GM12865 (cell line): Measurements from ENCODE around the gene VN1R4.
"Not testable (repeated sequence)": the region's sequence is repeated elsewhere in the genome, so short reads cannot be mapped to it uniquely, and the experiment has no call there.

Source experiments
- DNase-seq: peaks from one replicate; pipeline ENCODE4 v3.0.0; 2010; ENCODE audit warnings: low read depth
- H3K4me3 ChIP-seq: 2 replicates; pipeline ENCODE4 v1.5.1; 2011; ENCODE audit warnings: mild to moderate bottlenecking, low read depth, low read length, control low read depth
- TF ChIP-seq, protein P1 (sequence below): IDR thresholded peaks from 2 replicates; pipeline ENCODE4 v1.5.1; 2011; ENCODE audit warnings: low read length, control low read depth, low read depth, inconsistent platforms; ENCODE audit not compliant: insufficient read depth; ENCODE audit errors: missing control alignments

Gene VN1R4, protein sequence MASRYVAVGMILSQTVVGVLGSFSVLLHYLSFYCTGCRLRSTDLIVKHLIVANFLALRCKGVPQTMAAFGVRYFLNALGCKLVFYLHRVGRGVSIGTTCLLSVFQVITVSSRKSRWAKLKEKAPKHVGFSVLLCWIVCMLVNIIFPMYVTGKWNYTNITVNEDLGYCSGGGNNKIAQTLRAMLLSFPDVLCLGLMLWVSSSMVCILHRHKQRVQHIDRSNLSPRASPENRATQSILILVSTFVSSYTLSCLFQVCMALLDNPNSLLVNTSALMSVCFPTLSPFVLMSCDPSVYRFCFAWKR

DNA sequence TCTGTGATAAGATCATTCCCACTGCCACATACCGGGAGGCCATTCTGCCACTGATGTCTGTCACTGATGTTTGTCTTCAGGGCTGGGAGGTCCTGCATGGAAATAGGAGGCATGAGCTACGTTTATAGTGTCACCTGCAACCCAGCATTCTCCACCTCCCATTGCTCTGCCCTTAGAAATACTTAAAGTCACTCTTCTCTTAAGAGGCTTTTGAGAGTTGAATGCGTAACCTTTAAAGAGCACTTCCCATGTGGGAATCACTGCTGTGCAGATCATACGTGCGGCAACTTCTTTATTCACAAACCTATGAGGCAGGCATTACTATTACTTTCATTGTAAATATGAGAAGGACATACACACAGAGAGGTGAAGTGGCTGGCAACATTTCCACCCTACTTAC lies at the start of gene VN1R4:
TSS of gene VN1R4 (minus strand) at position 101 of the 400 bp plus-strand sequence. CDS start at position 43, 58 bp downstream.
- not testable (repeated sequence) for H3K4me3 ChIP-seq, DNase-seq

DNA sequence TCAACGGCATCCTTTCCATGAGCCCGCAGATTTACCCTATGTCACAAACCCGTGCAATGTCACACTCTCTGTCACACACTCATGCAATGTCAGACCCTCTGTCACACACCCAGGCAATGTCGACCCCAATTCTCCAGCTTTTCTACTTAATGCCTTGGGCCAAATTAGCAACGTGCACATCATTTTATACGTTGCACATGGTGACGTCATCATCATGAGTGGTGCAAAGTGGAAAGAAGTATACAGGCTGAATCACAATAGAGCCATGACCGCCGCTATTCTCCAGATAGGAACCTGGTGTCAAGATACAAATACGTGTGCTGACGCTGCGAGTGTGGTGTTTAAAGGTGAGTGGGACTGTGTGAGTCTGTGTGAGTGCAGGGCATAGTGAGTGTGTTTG lies 44.4 kb upstream of the VN1R4 start:
- TF ChIP-seq, protein P1, sequence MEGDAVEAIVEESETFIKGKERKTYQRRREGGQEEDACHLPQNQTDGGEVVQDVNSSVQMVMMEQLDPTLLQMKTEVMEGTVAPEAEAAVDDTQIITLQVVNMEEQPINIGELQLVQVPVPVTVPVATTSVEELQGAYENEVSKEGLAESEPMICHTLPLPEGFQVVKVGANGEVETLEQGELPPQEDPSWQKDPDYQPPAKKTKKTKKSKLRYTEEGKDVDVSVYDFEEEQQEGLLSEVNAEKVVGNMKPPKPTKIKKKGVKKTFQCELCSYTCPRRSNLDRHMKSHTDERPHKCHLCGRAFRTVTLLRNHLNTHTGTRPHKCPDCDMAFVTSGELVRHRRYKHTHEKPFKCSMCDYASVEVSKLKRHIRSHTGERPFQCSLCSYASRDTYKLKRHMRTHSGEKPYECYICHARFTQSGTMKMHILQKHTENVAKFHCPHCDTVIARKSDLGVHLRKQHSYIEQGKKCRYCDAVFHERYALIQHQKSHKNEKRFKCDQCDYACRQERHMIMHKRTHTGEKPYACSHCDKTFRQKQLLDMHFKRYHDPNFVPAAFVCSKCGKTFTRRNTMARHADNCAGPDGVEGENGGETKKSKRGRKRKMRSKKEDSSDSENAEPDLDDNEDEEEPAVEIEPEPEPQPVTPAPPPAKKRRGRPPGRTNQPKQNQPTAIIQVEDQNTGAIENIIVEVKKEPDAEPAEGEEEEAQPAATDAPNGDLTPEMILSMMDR, result no peak
- H3K4me3 ChIP-seq, result no peak overlapping the region
- DNase-seq, result no peak

DNA sequence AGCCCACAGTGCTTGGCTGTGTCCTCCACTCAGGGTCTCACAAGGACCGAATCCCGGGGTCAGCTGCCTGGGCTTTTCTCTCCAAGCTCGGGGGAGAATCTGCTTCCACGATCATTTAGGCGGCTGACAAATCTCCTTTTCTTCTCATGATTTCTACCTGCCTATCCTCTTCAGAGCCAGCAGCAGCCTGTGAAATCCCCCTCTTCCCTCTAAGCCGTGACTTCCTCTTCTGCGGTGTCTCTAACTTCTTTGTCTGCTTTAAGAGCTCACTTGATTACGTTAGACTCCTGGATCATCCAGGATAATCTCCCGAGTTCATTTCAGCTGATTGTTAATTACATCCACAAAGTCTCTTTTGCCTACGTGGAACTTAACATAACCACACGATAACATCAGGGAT lies 43.5 kb upstream of the VN1R4 start:
- DNase-seq, result no peak
- TF ChIP-seq, protein P1, result no peak
- H3K4me3 ChIP-seq, result no peak overlapping the region

DNA sequence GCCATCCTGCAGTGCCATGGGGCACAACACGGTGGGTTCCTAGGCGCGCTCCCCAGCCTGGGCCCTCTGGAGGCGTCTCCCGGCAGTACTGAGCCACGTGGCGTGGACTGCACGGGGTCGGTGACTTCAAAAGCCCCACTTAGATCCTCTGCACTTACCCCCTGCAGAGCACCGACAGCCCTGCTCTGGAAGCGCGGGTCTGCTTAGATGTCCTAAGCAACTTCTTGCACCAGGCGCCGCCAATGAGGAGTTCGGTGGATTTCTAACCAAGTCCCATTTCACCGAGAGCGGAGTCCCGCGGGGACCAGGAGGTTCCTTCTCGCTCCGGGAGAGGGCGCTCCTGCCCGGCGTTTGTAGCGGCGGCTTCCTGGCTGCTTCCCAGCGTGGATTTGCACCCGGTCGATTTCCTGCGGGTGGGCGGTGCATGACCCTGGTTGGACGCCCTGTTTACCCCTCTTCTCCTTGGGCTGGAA lies 40.9 kb upstream of the VN1R4 start:
- DNase-seq, result no peak
- TF ChIP-seq, protein P1, result no peak
- no peak overlapping the region for H3K4me3 ChIP-seq

DNA sequence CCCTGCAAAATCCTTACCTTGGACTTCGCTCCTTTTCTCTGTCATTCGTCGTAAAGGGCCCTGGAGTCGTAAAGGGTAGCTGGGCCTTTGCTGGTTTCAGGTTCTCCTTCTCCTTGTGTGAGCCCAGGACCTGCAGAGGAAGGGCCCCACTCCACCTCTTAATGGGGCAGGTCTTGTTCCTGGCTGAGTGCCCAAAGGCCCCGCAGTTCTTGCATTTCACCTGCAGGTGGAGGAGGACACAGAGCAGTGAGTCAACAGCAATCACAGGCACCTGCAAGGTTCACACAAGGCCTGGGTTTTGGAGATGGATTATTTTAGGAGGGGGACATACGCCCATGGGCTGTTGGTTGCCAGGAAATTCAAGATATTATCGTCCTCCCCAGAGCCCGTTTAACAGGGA lies 33.8 kb upstream of the VN1R4 start:
- not testable (repeated sequence) for DNase-seq, H3K4me3 ChIP-seq

DNA sequence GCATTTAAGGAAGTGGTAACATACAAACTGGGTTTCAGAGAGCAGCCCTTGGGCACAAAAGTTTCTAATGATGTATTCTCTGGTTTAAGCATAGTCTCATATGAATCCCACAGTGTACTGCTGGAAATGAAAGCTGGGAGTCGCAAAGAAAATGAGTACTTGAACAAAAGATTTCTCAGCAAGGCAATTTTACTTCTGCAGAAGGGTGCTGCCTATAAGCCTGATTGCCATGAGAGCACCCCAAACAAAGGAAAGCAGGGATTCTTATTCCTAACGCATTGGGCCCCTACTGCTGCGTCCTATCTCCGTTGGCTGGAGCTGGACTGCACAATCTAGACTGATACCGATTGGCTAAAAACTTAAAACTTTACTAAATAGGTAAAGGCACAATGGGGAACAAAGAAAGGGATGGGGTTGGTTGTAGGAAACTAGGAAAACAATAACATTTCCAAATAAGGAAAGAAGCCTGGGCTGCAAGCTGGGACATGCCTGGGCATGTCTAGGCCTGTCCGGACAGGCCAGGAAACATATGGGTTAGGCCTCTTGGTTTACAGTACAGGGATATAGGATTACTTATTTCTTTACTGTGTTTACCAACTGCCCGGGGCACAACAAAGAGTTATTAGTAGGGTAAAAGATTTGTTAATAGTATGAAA lies 27.4 kb upstream of the VN1R4 start:
- TF ChIP-seq, protein P1, result no peak
- no peak for DNase-seq
- H3K4me3 ChIP-seq, result no peak overlapping the region

DNA sequence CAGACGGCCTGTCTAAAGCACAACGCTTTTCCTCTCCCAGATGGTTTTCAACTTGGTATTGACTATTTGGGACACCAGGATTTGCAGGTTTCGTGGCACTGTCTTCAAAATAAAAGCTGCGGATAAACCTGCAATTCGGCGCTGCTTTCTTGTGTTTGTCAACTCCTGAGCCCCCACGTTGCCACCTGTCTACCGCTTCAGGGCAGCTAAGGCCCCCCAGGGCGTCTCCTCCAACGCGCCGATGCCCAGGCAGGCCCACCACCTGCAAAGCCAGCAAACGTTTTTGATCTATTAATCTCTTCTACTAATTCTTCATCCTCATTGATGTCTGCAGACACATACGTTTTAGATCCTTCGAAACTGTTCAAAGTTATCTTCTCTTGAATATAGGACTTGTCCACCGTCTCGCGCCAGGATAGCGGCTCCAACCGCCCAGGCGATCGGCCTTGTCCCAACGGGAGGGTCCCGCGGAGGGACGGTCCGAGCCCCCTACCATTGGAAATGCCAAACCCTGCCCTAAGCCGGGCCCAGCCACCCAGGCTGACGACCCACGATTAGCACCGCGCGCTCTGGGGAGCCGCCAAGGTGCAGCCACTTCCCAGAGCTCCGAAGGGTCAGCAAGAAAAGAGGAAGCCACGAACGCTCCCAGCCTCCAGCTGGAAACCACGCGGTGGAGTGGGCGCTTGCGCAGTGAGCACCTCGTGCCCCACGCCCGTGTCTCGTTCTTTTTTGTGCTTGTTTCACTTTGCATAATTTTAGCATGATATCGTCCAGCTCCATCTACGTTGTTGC lies 23.4 kb upstream of the VN1R4 start:
- H3K4me3 ChIP-seq, result no peak overlapping the region
- TF ChIP-seq, protein P1, result no peak
- no peak for DNase-seq
